Omental fat pad (tissue), 4 donors: ENCODE measurements around the gene CNTN1. TPM values are rescaled to one million over a fixed set of nuclear protein-coding genes. Genes with fewer than 3 reads are reported as not detected.

ENCODE experiments used
- ATAC-seq: fragments of 150-250 bp; one replicate; pipeline ENCODE4 v1.9.1; 2016; ENCODE audit warnings: mild to moderate bottlenecking, moderate library complexity; ENCODE audit not compliant: low FRiP score
- DNase-seq: peaks from one replicate; pipeline ENCODE4 v3.0.0-alpha.2; 2019; ENCODE audit warnings: low spot score
- total RNA-seq, 4 donors: library from RNA; depleted of rRNA; stranded (reverse); fragments of >200 nt; gene quantifications; one replicate each; pipeline ENCODE4 v1.1.0, GENCODE V29; 2016
- TF ChIP-seq, protein P1 (sequence below), 3 donors: fragments of 450-650 bp; IDR thresholded peaks; one replicate each; pipeline ENCODE4 v1.5.1; 2016 to 2017; ENCODE audit warnings: antibody characterized with exemption in 3 of 3, mild to moderate bottlenecking in 3 of 3, moderate library complexity in 2 of 3

CNTN1 gene
- total RNA-seq, 4 donors from 2014 or later: 1.1 to 3.6 (median 1.5) TPM

GRCh38 chr12:40988355-40988754 lies 296.1 kb downstream of the CNTN1 start:
- TF ChIP-seq, protein P1, sequence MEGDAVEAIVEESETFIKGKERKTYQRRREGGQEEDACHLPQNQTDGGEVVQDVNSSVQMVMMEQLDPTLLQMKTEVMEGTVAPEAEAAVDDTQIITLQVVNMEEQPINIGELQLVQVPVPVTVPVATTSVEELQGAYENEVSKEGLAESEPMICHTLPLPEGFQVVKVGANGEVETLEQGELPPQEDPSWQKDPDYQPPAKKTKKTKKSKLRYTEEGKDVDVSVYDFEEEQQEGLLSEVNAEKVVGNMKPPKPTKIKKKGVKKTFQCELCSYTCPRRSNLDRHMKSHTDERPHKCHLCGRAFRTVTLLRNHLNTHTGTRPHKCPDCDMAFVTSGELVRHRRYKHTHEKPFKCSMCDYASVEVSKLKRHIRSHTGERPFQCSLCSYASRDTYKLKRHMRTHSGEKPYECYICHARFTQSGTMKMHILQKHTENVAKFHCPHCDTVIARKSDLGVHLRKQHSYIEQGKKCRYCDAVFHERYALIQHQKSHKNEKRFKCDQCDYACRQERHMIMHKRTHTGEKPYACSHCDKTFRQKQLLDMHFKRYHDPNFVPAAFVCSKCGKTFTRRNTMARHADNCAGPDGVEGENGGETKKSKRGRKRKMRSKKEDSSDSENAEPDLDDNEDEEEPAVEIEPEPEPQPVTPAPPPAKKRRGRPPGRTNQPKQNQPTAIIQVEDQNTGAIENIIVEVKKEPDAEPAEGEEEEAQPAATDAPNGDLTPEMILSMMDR (IDR thresholded peaks at IDR 0.05): no peak
- DNase-seq (no peak), ATAC-seq (no peak)

DNA sequence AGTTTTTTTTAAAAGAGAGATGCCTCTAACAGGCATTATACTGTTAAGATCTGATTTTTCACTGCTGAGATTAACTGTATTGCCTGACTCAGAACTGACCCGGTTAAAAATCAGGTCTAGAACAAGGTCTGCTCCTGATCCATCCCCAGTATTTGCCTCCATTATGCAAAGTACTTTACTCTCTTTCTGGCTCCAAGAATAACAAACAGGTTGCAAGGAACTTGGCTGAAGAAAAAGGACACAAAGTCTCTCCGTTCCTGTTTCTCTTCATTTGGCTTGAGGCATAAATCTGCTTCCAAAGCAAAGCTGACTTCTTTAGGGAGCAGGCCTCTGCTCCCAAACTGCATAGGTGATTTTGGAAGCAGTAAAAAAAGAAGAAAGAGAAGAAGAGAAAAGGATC lies 296.6 kb downstream of the CNTN1 start:
- DNase-seq (no peak), ATAC-seq (no peak)
- TF ChIP-seq, protein P1 (IDR thresholded peaks at IDR 0.05): no peak

DNA sequence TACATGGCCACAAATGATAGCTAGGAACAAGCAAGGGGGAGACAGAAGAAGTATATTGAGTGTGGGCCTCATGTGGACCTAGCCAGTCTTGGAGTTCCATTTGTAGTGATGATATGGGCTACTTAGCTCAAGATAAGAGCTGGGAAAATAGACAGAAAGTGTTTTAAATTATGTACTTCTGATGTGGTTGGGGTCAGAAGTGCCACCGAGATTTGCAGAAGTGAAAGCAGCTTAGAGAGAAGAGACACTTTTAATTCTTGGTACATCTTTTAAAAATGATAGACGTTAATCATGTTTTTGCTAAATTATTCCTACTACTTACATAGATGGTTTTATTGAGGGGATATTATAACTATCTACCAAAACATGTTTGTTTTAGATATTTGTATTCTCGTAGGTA lies 297.5 kb downstream of the CNTN1 start:
- ATAC-seq (no peak), DNase-seq (no peak)
- TF ChIP-seq, protein P1 (IDR thresholded peaks at IDR 0.05): no peak

- DNase-seq (no peak), ATAC-seq (no peak)
- TF ChIP-seq, protein P1 (IDR thresholded peaks at IDR 0.05): no peak
Observed at GRCh38 chr12:40992158-40992557, 299.9 kb downstream of the CNTN1 start.

DNA sequence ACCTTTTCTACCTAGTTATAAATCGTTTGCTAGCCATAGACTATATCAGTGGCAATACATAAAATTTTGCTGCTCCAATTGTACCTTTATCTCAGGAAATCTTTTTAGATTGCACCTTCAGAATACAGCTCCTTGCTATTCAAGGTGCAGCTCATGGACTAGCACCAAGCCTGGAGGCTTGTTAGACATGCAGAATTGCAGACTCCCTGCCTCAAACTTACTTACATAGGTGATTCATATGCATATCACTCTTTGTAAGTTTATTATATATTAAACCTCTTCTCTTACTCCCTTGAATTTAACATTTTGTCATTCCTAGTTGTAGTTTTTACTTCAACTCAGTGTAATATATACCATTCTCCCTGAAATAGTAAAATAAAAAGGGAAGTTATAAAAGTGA lies 300.4 kb downstream of the CNTN1 start:
- DNase-seq (no peak), ATAC-seq (no peak)
- TF ChIP-seq, protein P1 (IDR thresholded peaks at IDR 0.05): no peak

GRCh38 chr12:40993158-40993557 lies 300.9 kb downstream of the CNTN1 start:
- DNase-seq: no peak
- TF ChIP-seq, protein P1 (IDR thresholded peaks at IDR 0.05): no peak
- no peak for ATAC-seq

- DNase-seq (no peak), ATAC-seq (no peak)
- TF ChIP-seq, protein P1 (IDR thresholded peaks at IDR 0.05): no peak
Observed at GRCh38 chr12:40996091-40996490, 303.9 kb downstream of the CNTN1 start.
